Measurements from ENCODE around the gene KLK8.

KLK8 gene, protein sequence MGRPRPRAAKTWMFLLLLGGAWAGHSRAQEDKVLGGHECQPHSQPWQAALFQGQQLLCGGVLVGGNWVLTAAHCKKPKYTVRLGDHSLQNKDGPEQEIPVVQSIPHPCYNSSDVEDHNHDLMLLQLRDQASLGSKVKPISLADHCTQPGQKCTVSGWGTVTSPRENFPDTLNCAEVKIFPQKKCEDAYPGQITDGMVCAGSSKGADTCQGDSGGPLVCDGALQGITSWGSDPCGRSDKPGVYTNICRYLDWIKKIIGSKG

DNA sequence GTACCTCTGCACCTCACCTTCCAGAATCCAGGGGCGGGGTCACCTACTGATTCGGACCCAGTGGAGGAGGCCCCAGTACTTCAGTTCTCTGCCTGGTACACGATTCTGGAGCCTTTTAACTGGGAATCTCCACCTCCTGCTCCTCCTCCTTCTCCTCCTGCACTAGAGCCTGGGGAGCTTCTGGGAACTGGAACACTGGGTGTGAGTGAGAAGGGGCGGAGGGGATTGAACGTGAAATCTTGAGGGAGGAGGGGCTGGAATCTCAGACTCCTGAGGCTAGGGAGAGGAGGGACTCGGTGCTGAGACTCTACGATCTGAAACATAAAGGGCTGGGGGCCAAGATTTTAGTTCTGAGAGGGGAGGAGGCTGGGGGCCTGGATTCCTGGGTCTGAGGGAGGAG, at the start of gene KLK8:
Gene KLK8, minus strand, starts transcription at position 90 of the 400 bp plus-strand sequence. CDS start 437 bp downstream, outside the sequence.
- DNase-seq (ENCODE audit: low read depth in 2 of 3, low spot score in 1 of 3) = no peak

- no peak for DNase-seq (ENCODE audit: low read depth in 2 of 3, low spot score in 1 of 3)
Measured at GRCh38 chr19:51047031-51047335, 45.6 kb upstream of the KLK8 start.

GRCh38 chr19:51044327-51044726, 42.9 kb upstream of the KLK8 start:
- DNase-seq (ENCODE audit: low read depth in 2 of 3, low spot score in 1 of 3) = no peak

GRCh38 chr19:51043497-51043896, 42.1 kb upstream of the KLK8 start:
- no peak for DNase-seq (ENCODE audit: low read depth in 2 of 3, low spot score in 1 of 3)

DNA sequence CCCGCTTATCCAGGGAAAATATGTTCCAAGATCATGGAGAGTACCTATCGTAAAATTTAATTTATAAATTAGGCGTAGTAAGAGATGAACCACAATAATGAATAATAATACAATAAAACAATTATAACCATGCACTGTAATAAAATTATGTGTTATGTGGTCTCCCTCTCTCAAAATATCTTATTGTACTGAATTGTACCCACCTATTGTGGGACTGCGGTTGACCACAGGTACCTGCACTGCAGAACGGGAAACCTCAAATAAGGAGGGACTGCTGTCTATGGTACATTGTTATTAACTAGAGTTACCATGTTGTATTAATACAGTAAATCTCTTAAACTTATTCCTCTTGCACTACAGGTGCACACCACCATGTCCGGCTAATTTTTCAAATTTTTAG, 38.7 kb upstream of the KLK8 start:
- no peak for DNase-seq (ENCODE audit: low read depth in 2 of 3, low spot score in 1 of 3)

DNA sequence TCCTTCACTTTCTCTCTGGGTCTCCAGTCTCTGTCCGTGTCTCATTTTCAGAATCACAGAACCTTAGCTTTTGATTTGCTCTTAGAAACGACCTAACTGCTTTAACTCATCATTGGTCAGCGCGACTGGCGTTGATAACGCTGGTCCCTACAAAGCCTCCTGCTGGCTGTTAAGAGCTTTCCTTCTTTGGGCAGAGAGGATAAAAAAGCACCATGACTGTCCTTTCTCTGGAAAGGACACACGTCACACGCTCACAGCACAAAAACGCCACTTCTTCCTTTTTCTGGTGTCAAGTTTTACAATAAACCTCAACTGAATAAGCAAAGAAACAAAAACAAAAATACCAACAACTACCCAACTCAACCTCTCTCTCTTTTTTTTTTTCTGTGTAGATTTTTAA, 35.1 kb upstream of the KLK8 start:
- no peak for DNase-seq (ENCODE audit: low read depth in 2 of 3, low spot score in 1 of 3)

GRCh38 chr19:51034704-51035103, 33.3 kb upstream of the KLK8 start, which contains the start of gene KLK12:
Gene KLK12, minus strand, starts transcription at chr19:51035002. Its CDS starts 381 bp downstream, at chr19:51034621.
- DNase-seq (ENCODE audit: low read depth in 2 of 3, low spot score in 1 of 3) = no peak

DNA sequence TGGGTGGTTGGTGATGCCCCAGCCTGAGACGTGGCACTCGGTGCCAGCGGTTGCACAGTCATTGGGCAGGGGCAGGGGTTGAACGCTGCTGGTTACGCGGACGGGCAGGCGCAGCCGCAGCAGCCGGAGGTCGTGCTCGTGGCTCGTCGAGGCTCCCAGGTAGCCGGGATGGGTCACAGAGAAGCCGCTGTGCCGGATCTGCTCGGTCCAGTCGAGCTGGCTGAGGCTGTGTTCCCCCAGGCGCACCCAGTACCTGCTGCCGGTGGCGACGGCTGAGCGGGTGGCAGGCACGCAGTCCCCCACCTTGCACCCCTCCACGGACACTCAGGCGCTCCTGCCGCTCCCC, 30.4 kb upstream of the KLK8 start:
- no peak for DNase-seq (ENCODE audit: low read depth in 2 of 3, low spot score in 1 of 3)

- DNase-seq (ENCODE audit: low read depth in 2 of 3, low spot score in 1 of 3) = no peak
Measured at GRCh38 chr19:51031220-51031879, 29.9 kb upstream of the KLK8 start.

GRCh38 chr19:51030631-51031030, 29.2 kb upstream of the KLK8 start:
- DNase-seq (ENCODE audit: low read depth in 2 of 3, low spot score in 1 of 3) = no peak

DNA sequence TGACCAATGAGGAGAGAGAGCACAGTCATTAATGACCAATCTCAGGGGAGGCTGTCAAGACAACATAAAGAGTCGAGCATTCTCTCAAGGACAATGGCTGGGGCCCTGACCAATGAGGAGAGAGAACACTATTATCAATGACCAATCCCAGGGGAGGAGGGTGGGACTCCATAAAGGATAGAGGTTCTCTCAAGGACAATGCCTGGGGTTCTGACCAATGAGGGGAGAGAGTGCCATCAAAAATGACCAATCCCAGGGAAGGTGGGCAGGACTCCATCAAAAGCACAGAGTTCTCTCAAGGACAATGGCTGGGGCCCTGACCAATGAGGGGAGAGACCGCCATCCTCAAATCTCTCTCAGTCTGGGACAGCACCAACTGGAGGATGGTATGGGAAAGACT, 28.3 kb upstream of the KLK8 start:
- no peak for DNase-seq (ENCODE audit: low read depth in 2 of 3, low spot score in 1 of 3)

DNA sequence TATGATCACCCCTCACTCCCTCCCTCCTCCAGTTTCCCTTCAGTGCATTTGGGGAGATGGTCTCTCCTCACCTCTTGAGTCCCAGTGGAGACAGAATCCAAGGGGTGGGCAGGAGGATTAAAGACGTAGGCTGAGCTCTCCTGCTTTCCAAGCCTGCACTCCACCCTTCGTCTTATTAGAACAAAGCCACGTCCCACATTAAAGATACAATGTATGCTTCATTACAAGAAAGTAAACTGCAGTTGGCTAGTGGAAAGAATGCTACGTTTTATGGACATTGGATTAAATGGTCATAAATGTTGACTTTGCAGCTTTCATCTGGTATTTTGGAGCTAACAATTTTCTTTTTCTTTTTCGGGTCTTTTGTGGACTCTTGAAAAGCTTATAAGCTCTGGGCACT, 26.5 kb upstream of the KLK8 start:
- no peak for DNase-seq (ENCODE audit: low read depth in 2 of 3, low spot score in 1 of 3)

GRCh38 chr19:51027126-51027806, 25.9 kb upstream of the KLK8 start:
- DNase-seq (ENCODE audit: low read depth in 2 of 3, low spot score in 1 of 3) = no peak

GRCh38 chr19:51026554-51026831, 25.1 kb upstream of the KLK8 start, which contains the start of gene KLK11:
Gene KLK11, minus strand, starts transcription at chr19:51026616. Its CDS starts 985 bp downstream, at chr19:51025631.
- DNase-seq (ENCODE audit: low read depth in 2 of 3, low spot score in 1 of 3) = no peak

DNA sequence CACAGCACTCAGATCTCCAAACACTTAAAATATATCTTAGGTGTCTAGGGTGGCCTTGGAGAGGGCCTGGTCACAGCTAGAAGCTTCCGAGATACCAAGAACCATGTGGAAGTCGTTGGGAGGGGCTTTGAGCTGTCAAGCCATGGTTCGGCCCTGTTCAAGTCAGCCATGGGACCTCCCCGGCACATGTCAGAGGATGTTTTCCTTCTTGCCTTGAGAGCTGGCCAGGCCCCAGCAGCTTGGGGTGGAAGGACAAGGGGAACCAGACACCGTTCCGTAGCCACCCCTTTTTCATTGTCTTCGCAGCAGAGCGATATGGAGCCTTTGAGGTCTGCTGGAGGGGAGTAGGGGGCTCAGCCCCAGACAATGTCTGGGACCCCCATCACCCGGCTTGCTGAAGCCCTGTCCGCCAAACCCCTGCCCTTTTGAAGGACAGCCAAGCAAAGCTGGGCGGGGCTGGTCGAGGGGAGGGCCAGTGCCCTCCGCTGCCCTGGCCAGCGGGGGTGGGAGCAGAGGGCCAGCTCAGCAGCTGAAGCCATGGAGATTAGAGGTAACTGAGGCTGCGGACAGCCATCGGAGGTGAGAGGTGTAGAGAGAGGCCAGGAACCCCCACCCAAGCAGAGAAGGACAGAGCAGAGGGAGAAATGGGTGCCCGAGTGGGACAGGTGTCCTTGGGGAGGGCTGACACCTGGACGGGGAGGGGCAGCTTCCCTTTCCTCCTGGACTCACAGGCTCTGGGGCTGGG, 24.6 kb upstream of the KLK8 start:
- DNase-seq (ENCODE audit: low read depth in 2 of 3, low spot score in 1 of 3) = no peak

DNA sequence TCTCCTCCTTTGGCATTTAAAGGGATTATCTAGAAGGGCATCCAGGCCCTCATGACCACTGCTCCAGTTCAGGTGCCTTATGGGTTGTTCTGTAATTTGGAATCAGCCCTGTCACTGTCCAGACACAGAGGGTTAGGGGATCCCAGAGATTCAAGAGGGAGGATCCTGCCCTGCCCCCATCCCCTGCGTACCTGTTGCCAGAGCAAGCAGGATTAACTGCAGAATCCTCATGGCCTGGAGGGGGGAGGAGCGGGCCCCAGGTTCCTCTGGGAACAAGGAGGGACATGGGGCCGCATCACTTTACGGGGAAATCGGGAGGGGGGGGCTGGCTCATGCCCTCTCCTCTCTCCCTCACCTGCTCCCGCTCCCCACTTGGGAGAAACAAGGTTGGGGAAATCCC, 24.0 kb upstream of the KLK8 start:
- DNase-seq (ENCODE audit: low read depth in 2 of 3, low spot score in 1 of 3) = no peak

DNA sequence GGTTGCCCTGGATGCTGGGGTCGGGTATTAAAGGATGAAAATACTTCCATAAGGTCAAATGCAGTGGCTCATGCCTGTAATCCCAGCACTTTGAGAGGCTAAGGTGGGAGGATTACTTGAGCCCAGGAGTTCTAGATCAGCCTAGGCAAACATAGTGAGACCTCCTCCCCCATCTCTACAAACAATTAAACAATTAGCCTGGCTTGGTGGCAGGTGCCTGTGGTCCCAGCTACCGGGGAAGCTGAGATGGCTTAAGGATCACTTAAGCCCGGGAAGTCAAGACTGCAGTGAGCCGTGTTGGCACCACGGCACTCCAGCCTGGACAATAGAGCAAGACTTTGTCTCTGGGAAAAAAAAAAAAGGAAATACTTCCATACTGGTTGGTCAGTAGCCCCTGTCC, 23.5 kb upstream of the KLK8 start:
- DNase-seq (ENCODE audit: low read depth in 2 of 3, low spot score in 1 of 3) = no peak

DNA sequence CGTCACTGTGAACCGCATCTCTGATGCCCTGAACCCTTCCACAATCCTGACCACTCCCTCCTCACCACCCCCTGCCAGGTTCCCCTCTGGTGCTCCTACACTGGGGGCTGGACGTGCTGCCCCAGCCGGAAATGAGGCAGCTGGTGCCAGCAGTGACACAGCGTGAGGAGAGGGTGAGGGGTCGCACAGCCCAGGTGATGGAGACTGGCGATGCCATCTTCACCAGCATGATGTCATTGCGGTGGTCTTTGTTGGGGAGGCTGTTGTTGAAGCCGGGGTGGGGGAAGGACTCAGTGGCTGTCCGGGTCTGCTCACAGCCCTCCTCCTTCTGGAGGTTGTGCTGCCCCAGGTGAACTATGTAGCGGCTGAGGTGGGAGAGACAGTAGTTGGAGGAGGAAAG, 22.5 kb upstream of the KLK8 start:
- no peak for DNase-seq (ENCODE audit: low read depth in 2 of 3, low spot score in 1 of 3)

- no peak for DNase-seq (ENCODE audit: low read depth in 2 of 3, low spot score in 1 of 3)
Measured at GRCh38 chr19:51022526-51022925, 21.1 kb upstream of the KLK8 start.

GRCh38 chr19:51020988-51021651, 19.7 kb upstream of the KLK8 start:
- no peak for DNase-seq (ENCODE audit: low read depth in 2 of 3, low spot score in 1 of 3)

DNA sequence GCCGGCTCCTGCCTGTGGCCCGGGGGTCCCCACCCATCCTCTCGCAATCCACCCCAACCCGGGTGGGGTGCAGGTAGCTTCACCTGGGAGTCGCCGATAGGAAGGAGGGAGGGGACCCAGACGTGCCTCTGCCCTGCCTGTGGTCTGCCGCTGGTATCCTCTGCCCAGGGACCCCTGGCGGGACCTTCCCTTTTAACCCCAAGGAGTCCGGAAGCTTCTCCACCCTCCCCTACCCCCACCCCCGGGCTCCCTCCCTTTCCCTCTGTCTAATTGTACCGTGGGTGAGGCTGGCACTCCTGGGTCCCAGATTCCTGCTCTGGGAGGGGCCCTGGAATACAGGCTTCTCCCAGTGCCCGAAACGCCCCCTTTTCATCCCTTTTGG, 18.1 kb upstream of the KLK8 start, which contains the start of gene KLK10:
Gene KLK10, minus strand, starts transcription at position 166 of the 382 bp plus-strand sequence. CDS start 579 bp downstream, outside the sequence.
- no peak for DNase-seq (ENCODE audit: low read depth in 2 of 3, low spot score in 1 of 3)
